Upper lobe of right lung (tissue), 1 donor: Measurements from ENCODE around the gene GALNT2. TPM values are rescaled to one million over a fixed set of nuclear protein-coding genes. Genes with fewer than 3 reads are reported as not detected.

Experiments used
- ATAC-seq: fragments of 200-7000 bp; cut with Tn5 transposase; one replicate; pipeline ENCODE4 v1.9.1; 2020; ENCODE audit warnings: mild to moderate bottlenecking, moderate library complexity
- DNase-seq: peaks from one replicate; pipeline ENCODE4 v3.0.0-alpha.2; 2020
- H3K27ac ChIP-seq: fragments of 200-600 bp; one replicate; pipeline ENCODE4 v1.8.0; 2022
- H3K27me3 ChIP-seq: fragments of 200-600 bp; one replicate; pipeline ENCODE4 v1.8.0; 2022; ENCODE audit warnings: mild to moderate bottlenecking
- H3K36me3 ChIP-seq: fragments of 200-600 bp; one replicate; pipeline ENCODE4 v1.8.0; 2022
- H3K4me1 ChIP-seq: fragments of 200-600 bp; one replicate; pipeline ENCODE4 v1.8.0; 2022
- H3K4me3 ChIP-seq: fragments of 200-600 bp; one replicate; pipeline ENCODE4 v1.8.0; 2022; ENCODE audit warnings: mild to moderate bottlenecking
- H3K9me3 ChIP-seq: fragments of 200-600 bp; one replicate; pipeline ENCODE4 v1.8.0; 2022
- intact Hi-C: fragments of 100-400 bp; cut with DNase I; formaldehyde crosslinking; loops from one replicate; pipeline ENCODE4 v1.11.0; 2022
- total RNA-seq: library from RNA; stranded (reverse); fragmentation: NEBNext Ultra II Directional; extraction: Animal tissue kit (Norgen Biotek cat#: 25700); gene quantifications from one replicate; pipeline ENCODE4 v1.2.1, GENCODE V29; 2021
- TF ChIP-seq, protein P1 (sequence below): fragments of 200-600 bp; IDR thresholded peaks from one replicate; pipeline ENCODE4 v1.8.0; 2022; ENCODE audit warnings: antibody characterized with exemption
- donor health status: DM: no; HTN: yes; CAD: no; lungs with severe emphysema.

The GALNT2 gene
- total RNA-seq, 1 donor from 2014 or later, result 55.1 TPM

DNA sequence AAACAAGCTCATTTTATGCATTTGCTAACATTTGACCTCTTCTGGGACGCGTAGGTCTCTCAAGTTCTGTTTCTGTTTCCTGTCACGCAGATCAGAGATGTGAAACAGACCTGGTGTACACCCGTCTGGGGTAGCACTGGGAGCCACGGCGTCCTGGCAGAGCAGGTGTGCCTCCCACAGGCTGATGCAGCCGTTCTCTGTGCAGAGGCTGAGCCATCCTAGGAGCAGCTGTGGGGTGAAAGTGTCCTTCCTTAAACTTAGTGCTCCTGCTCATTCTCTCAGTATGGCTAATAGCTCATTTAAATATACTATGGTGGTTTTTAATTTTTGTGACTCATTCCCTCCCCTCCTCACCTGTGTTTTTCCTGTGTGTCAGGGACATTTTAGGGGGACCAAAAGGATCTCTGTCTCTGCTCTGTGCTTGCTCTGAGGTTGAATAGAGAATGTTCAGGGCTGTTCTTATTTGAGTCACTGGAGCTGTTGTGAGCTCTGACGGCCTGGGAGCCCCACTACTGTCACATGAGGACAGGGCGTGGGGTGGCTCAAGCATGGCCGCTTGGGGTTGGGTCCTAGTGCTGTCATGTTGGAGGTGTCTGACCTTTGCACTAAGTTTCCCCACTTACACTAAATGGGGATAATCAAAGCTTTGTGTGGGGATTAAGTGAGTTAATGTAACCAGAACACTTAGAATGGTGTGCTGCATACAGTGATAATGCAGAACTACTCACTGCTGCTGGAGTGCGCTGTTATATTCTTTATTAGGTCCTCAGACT is 43.0 kb downstream of the GALNT2 start:
- TF ChIP-seq, protein P1, sequence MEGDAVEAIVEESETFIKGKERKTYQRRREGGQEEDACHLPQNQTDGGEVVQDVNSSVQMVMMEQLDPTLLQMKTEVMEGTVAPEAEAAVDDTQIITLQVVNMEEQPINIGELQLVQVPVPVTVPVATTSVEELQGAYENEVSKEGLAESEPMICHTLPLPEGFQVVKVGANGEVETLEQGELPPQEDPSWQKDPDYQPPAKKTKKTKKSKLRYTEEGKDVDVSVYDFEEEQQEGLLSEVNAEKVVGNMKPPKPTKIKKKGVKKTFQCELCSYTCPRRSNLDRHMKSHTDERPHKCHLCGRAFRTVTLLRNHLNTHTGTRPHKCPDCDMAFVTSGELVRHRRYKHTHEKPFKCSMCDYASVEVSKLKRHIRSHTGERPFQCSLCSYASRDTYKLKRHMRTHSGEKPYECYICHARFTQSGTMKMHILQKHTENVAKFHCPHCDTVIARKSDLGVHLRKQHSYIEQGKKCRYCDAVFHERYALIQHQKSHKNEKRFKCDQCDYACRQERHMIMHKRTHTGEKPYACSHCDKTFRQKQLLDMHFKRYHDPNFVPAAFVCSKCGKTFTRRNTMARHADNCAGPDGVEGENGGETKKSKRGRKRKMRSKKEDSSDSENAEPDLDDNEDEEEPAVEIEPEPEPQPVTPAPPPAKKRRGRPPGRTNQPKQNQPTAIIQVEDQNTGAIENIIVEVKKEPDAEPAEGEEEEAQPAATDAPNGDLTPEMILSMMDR, result no peak
- no peaks in the 10 kb centered on the region for H3K27me3 ChIP-seq
- no peak overlapping the region for H3K4me3 ChIP-seq
- H3K36me3 ChIP-seq, result no peaks in the 10 kb centered on the region
- intact Hi-C loops, result no loop called here
- peak; percentile 7 for ATAC-seq
- no peaks in the 10 kb centered on the region for H3K9me3 ChIP-seq
- H3K27ac ChIP-seq, result no peak overlapping the region
- no peak for DNase-seq
- peaks cover 44% of the 10 kb centered on the region for H3K4me1 ChIP-seq

- Histone ChIP-seq H3K27ac (no peak overlapping the region), H3K27me3 (no peaks in the 10 kb centered on the region), H3K9me3 (no peaks in the 10 kb centered on the region), H3K4me1 (peaks cover 35% of the 10 kb centered on the region), H3K4me3 (no peak overlapping the region), H3K36me3 (no peaks in the 10 kb centered on the region)
- intact Hi-C loops, result no loop called here
- DNase-seq (no peak), ATAC-seq (no peak)
- TF ChIP-seq, protein P1, result no peak
These were observed 43.9 kb downstream of the GALNT2 start for GRCh38 chr1:230110971-230111370.

GRCh38 chr1:230112131-230112701 is 45.2 kb downstream of the GALNT2 start:
- no peak for DNase-seq
- TF ChIP-seq, protein P1, result no peak

GRCh38 chr1:230112782-230113181 is 45.7 kb downstream of the GALNT2 start:
- H3K9me3 ChIP-seq, result no peaks in the 10 kb centered on the region
- intact Hi-C loops, result no loop called here
- H3K4me1 ChIP-seq, result peaks cover 26% of the 10 kb centered on the region
- no peaks in the 10 kb centered on the region for H3K27me3 ChIP-seq
- H3K27ac ChIP-seq, result no peak overlapping the region
- DNase-seq, result no peak
- H3K4me3 ChIP-seq, result no peak overlapping the region
- ATAC-seq, result no peak
- TF ChIP-seq, protein P1, result no peak
- H3K36me3 ChIP-seq, result no peaks in the 10 kb centered on the region

More at GRCh38 chr1:230112131-230112701, 45.2 kb downstream of the GALNT2 start:
- Histone ChIP-seq H3K9me3 (no peaks in the 10 kb centered on the region), H3K4me1 (peaks cover 26% of the 10 kb centered on the region), H3K4me3 (no peak overlapping the region), H3K27ac (no peak overlapping the region), H3K36me3 (no peaks in the 10 kb centered on the region), H3K27me3 (no peaks in the 10 kb centered on the region)
- intact Hi-C loops, result no loop called here
- peak; percentile 79 for ATAC-seq

GRCh38 chr1:230113235-230113592 is 46.2 kb downstream of the GALNT2 start:
- no peaks in the 10 kb centered on the region for H3K36me3 ChIP-seq
- TF ChIP-seq, protein P1, result no peak
- DNase-seq (no peak), ATAC-seq (no peak)
- H3K4me1 ChIP-seq, result peaks cover 26% of the 10 kb centered on the region
- no peak overlapping the region for H3K4me3 ChIP-seq
- intact Hi-C loops, result no loop called here
- no peaks in the 10 kb centered on the region for H3K9me3 ChIP-seq
- H3K27ac ChIP-seq, result no peak overlapping the region
- no peaks in the 10 kb centered on the region for H3K27me3 ChIP-seq
